Uterus (tissue), 2 donors: ENCODE results near the gene LHPP.

Source experiments
- CTCF ChIP-seq, 4 experiments: fragments of 200-600 bp in 2 of 4; fragments of 450-650 bp in 2 of 4; sonication (generic) in 2 of 4; IDR thresholded peaks; one replicate each; pipeline ENCODE4 v1.5.1; 2016 to 2019; ENCODE audit warnings: antibody characterized with exemption in 4 of 4, mild to moderate bottlenecking in 2 of 4, moderate library complexity in 1 of 4
- POLR2A ChIP-seq, 2 donors: fragments of 450-650 bp; IDR thresholded peaks; one replicate each; pipeline ENCODE4 v1.6.1; 2016; ENCODE audit warnings: antibody characterized with exemption in 2 of 2, mild to moderate bottlenecking in 1 of 2, moderate library complexity in 1 of 2

GRCh38 chr10:124551097-124551496 is 89.5 kb downstream of the LHPP start:
- TF ChIP-seq CTCF (IDR thresholded peaks at IDR 0.05) = no peak
- TF ChIP-seq POLR2A (IDR thresholded peaks at IDR 0.05) = no peak
